GM19452 (cell line): ENCODE measurements around the gene CACNB2.
"Not testable (repeated sequence)": the region's sequence is repeated elsewhere in the genome, so short reads cannot be mapped to it uniquely, and the experiment has no call there.

Experiments used
- ATAC-seq: cut with Tn5 transposase; IDR thresholded peaks from one replicate; pipeline ENCODE4 v1.9.1; 2021; ENCODE audit not compliant: unreplicated experiment

CACNB2 gene

DNA sequence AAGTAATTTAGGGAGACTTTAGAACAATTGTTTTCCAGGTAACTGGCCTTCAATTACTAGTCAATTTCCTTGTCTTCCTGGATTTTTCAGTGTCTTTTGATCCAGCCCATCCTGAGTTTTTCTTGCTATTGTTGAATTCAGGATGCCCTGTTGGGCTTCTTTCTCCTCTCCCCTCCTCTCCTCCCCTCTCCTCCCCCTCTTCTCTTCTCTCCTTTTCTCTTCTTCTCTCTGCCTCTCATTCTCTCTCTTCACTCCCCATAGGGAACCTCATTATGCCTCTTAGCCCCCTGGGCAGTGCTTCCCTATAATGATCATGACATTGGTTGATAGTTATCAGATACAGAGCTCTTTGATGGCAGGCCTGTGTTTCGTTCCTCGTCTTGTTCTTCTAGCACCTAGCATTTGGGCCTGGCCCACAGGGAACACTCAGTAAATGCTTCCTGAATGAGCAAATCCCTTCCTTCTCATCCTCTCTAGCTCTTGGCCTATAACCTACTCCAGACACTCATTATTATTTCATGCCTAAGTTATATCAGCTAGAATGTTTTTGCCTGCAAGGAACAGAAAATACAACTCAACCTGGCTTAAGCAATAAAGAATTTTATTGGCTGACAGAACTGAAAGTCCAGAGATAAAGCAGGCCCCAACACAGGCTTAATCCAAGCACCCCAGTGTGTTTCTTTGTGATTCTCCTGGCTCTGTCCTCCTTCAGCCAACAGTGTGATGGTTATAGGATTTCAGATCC, 56.8 kb downstream of the CACNB2 start:
- ATAC-seq = no peak

DNA sequence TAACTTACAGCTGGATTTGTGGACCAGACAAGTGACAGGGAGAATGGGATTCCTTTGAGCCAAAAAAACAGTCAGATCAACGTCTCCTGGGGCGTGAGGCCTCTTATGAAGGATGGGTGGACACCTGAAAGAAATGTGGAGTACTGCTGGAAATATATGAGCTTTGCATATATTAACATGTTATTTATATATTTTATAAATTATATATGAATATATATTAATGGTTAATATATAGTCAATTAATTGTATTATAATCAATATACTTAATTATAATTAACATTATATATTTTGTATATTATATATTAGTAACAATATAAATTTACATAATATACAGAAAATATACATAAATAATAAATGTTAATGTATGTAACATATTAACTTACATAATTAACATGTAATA, 57.5 kb downstream of the CACNB2 start:
- no peak for ATAC-seq

DNA sequence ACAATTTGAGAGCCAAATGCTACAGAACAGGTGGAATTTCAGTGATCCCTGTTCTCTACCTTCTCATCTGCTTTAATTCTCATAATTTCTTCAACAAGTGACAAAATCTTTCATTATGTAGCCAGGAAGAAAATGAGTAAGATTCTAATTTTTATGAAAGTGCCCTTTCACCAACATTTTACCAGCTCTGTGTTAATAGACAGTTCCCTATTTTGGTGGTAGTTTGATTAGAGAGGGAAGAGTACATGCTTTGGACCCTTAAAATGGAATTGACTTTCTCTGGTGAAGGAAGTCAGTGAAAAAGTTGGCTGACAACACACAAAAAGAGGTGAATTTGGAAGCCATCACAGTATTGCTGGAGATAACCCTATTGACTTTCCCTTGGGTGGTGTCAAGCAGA, 61.7 kb downstream of the CACNB2 start:
- no peak for ATAC-seq

DNA sequence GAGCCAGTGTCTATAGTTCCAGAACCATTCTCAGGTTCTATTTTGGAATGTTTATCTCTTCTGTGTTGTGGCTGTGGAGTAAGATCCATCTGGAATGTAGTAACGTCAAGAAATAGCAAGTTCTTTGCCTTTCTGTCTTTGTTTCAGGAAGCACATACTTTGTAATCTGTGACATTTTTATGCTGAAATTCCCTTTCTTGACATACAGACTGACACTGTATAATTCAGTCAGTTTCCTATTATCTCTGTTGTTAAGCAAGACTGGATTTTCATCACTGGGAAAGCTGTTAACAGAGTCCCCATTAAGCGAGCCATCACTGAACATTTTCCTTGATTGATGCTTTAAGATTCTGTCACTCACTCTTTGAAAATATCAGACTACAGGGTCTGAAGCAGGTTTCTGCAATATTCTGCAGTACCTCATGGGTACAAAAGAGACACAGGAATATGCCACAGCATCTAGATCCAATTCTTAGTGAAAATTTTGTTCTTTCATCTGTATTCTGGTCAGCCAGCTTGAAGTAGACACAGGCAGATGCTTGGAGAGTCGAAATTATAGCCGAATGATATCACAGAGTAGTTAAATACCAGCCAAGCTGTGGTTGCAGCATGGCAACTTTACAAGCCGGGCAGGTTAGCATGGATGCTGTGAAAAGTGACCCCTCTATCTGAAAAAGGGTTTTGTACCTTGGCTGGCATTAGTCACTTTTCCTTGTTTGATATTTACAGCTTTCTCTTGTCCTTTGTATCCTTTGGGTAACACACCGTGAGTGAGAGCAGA, 62.6 kb downstream of the CACNB2 start:
- ATAC-seq = no peak

DNA sequence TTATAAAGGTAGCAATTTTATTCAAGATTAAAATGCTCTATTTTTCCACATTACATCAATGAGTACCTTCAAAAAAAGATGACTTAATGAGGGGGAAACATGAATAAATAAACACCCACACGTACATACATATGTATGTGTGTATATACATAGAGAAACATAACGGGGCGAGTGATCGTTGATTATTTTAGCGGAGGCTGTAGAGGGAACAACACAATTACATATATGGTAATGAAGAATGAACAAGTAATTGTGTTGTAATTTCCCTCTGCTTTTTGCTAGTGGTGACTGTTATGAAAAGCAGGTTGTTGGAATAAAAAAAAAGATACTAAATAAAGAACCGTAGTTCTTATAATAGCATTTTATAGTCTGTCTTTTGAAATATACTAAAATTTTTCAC, 63.2 kb downstream of the CACNB2 start:
- no peak for ATAC-seq

DNA sequence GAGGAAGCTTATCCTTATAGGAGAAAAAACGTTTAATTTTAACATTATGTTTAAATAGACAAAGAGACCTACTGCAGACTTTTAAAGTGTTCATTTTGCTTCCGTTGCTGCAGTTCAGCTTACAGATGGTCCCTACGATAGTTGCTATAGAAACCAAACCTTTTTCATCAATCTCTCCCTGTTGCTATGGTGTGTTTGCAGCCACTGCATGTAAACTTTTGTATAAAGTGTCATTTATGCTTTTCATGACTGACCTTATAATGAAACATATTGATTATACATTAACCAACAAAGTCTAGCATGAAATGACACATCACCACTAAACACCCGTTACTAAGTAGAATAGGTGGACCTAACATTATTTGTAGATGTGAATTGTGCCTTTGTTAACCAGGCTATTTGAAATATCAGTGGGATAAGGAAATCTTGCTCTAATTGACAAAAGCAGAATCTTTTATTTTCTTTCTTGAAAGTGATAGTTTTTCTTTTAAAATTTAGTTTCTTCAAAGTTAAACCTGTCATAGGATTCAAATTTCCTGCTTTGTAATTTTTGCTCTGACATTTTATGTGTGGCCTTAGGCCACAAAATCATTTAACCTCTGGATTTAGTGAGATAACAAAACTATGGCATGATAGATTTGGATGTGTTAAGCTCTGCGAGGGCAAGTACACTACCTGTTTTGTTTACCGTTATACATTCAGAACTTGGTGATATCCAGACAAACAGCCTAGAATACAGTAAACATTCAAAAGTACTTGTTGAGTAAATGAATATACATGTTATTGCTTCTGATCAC, 64.0 kb downstream of the CACNB2 start:
- ATAC-seq = no peak

DNA sequence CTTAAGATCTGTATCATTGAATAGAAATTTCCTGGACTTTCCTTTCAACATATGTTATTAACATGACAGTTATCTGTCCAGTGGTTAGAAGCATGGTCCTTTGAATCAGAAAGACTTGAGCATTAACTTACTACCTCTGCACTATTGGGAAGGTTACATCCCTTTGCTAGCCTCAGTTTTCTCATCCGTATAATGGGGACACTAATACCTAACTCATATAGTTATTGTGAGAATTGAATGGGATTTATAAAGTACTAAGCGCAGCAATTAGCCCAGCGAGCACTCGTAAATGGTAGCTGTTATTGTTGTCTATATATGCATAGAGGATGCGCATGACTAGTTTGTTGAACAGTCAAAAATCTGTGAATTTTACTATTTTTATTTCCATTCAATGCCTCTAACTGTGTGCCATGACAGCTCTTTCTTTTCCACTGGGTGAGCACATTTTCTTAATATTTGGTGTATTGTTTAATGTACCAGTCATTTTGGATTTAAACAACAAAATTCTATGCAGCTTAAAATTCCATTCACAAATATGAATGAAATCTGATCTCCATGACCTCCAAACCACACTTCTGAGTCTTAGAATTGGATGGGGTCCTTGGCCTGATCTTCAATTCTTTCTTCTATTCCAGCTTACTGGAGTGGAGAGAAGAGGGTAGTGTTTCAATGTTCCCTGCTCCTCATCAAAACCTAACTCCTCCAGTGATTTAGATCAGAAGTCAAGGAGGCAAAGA, 65.0 kb downstream of the CACNB2 start:
- no peak for ATAC-seq

DNA sequence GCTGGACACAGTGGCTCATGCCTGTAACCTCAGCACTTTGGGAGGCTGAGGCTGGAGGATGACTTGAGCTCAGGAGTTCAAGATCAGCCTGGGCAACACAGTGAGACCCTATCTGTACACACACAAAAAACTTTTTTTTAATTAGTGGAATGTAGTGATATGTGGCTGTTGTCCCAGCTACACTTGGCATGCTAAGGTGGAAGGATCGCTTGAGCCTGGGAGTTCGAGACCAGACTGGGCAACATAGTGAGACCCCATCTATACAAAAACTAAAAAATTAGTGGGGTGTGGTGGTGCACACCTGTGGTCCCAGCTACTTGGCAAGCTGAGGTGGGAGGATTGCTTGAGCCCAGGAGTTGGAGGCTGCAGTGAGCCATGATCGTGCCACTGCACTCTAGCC, 68.0 kb downstream of the CACNB2 start:
- ATAC-seq = not testable (repeated sequence)

DNA sequence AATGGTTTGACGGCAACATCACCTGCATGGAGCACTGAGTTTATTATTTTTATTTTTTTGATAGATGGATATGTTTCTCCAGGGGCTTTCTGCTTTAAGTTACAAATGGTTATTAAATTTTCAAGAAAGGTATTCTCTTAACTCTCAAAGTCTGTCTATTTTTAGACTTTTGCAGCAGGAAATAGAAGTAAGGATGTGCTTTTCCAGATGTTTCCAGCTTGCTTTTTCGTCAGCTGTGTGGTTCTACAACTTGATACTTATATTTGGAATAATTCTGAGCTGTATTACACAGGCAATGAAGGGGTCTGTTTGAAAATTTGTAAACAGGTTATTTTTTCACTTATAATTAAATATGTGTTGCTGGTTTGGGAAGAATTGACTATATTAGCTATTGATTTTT, 69.0 kb downstream of the CACNB2 start:
- ATAC-seq = no peak

DNA sequence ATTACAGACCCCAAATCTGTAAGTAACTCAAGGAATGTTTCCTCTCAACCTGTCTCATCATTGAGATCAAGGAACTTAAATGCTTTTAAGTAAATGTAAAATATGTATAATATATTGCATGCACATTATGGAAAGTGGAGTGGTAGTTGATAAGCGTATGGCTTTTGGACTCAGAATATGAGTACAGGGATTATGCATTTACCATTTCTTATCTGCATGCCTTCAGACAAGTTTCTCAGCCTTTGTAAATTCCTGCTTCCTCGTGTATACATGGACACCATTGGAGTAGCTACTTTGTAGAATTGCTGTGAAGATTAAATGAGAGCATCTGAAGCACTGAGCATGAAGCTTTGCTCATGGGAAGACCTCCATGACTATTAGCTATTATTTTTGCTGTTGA, 70.5 kb downstream of the CACNB2 start:
- ATAC-seq = no peak

DNA sequence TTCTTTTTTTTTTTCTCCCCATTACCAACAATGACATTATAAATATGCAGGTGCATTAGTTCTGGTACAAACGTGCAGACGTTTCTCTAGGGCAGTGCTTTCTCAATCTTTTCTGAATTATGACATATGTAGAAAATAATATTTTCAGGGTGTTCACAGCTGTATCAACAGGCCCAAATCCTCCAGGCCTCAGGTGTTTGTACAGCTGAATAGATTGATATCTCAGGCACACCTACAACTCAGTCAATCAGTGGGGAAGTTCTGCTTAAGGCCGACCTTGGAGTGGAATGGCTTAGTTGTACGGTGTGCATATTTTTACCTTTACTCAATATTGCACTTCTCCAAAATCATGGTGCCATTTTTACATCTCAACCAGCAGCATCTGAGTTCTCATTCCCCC, 71.6 kb downstream of the CACNB2 start:
- no peak for ATAC-seq

DNA sequence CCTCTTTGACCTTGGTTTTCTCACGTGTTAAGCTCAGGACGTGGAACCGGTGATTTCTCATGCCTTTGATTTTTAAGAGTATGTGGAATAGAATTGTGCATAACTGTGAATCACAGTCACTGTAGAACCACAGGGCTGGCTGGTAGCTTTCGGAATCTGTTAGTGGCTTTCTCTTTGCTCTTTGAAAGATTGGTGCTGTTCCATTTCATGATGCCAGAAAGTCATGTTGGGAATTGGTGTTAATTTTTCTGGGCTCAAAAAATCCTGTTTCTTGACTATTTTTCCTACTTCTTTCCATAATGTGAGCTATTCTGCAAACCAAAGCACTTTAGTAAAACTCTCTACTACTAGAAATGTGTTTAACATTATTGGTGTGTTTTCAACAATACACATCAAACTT, 73.0 kb downstream of the CACNB2 start:
- no peak for ATAC-seq

DNA sequence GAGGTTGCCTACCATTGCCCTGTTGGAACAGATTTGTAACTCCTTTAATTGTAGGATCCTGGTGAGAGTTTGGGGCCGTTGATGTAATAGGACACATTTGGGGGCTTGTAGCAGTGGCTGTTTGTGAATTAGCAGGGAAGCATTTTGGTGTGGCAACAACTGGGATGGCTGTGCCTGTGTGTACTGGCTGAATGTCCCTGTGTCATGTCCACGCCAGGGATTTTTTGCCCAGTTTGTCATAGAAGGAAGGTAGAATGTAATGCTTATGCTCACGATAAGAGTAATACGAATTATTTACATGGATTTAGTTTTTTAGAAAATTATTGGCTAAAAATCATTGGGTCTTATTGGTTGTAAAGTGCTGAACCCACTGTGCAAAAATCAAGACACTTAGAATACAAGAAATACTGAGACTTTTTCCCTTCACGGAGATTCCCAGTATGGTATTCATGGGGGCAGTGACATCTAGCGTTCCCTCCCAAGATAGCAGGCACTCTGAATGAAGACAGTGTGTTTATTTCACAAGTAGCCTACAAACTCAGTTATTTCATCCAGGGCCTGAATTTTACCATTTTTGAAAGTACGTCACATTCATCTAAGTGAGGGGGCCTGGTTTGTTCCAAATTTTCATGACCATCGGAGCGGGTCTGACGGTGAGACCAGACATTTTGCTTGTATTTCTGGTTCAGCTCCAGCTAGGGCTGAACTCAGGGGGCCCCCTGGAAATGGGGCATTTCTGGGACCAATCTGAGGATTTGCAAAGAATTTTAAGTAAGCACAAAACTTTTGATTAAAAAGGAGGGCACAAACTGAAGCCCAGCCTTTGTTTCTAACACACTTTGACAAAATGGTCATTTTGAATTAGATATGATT, 74.7 kb downstream of the CACNB2 start:
- no peak for ATAC-seq

DNA sequence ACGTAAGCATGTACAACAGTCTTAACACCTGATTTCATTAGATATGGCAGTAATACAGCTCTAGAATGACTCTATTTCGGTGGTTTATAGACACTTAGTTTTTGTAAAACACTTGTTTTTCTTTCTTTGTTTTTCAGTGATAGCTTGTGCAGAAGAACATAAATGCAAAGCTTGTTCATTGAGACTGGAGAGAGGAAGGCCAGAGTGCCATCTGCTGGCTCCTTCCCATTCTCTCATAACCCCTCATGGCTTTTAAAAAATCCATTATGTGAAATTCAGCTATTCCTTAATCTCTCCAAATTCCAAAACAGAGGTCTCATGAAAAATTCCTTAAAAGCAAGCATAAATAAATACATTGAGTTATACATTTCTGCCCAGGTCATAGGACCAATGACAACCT, 76.3 kb downstream of the CACNB2 start:
- no peak for ATAC-seq

DNA sequence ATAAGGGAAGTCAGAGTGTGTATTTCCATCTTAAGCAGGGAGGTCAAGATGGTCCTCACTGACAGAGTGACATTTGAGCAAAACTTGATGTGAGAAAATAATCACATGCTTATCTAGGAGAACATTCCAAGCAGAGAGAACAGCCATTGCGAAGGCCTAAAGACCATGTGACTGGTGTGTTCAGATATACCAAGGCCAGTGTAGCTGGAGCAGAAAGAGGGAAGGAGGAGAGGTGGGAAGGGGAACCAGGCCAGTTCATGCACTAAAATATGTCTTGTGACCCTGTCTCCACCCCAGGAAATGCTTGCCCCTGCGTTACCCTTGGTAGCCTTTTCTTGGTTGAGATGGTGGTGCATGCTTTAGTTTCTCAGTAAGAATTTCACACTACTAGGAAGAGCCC, 77.4 kb downstream of the CACNB2 start:
- ATAC-seq = no peak

DNA sequence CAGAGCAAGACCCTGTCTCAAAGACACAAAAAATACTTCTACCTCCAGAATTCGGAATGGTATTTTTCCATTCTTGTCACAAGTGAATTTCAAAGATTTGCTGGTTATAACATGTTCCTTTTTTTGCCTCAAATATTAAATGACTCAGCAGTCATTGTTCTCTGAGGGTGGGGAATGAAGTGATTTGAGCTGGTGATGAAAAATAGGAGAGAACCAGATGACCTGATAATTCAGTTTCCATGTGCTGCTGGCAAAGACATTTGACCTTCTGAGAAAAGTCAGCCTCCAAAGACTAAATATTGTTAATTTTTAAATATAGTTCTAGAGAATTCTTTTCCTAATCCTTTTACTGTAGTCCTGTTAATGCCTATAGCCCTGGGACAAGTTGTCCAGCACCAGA, 78.9 kb downstream of the CACNB2 start:
- ATAC-seq = no peak

DNA sequence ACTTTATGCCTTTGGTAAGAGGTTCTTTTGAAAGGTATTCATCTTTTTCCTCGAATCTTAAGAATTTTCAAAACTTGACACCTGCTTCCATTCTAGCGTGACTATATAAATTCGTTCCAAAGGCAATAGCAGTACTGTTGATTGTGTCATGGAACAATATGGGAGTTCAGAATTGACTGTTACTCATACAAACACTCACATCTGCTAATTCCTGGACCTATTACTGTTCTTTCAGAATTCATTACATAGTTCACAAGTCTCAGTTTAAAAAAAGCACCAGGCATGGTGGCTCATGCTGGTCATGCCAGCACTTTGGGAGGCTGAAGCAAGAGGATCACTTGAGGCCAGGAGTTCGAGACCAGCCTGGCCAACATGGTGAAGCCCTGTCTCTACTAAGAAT, 80.9 kb downstream of the CACNB2 start:
- ATAC-seq = no peak

DNA sequence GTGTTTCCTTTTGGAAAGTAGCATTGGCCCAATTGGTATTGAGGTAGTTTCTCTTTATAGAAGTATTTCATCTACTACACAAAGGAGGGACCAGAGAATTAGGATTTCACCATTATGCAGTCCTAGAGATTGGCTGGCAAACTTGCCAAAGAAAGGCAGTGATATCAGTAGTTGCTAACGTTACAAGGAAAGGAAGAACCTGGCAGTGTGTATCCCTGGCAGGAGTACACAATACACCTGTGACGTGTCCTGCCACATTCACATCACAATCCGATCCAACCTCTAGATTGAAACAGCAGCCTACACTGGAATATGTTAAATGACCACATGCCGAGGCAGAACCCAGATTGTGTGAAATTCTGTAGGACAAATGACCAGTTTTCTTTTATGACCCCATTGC, 81.7 kb downstream of the CACNB2 start:
- ATAC-seq = no peak

DNA sequence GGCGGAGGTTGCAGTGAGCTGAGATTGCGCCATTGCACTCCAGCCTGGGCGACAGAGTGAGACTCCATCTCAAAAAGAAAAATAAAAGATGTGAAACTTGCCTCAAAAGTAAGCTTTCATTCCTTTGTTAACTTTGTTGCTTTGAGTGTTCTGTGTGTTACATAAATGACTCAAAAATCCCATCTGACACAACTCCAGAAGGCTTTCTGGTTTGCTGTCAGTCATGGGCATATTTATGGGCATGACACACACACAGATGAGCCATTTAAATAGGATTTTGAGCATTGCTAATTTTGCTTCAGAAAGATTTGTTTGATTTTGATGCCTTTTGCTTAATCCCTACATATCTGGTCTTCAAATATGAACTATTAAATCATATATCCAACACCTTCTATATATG, 82.6 kb downstream of the CACNB2 start:
- no peak for ATAC-seq

DNA sequence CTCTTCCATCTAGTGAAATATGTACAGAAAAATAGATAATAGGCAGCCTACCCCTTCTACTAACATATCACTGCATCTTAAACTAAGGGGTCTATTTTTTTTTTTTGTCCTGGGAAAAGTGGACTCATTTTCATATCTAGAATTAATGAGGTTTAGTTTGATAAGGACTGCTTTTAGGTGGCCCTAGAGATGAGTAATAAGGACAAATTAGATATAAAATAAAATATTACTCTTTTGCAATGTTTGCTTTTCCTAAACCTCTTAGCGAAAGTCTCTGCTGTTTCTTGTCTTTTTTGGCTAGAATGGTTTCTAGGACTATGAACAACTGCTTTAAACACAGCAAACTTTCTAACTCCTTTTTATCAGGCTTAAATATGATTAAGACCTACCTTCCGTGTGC, 83.7 kb downstream of the CACNB2 start:
- ATAC-seq = no peak
